ENCODE measurements around the gene PRKCI.

The PRKCI gene

DNA sequence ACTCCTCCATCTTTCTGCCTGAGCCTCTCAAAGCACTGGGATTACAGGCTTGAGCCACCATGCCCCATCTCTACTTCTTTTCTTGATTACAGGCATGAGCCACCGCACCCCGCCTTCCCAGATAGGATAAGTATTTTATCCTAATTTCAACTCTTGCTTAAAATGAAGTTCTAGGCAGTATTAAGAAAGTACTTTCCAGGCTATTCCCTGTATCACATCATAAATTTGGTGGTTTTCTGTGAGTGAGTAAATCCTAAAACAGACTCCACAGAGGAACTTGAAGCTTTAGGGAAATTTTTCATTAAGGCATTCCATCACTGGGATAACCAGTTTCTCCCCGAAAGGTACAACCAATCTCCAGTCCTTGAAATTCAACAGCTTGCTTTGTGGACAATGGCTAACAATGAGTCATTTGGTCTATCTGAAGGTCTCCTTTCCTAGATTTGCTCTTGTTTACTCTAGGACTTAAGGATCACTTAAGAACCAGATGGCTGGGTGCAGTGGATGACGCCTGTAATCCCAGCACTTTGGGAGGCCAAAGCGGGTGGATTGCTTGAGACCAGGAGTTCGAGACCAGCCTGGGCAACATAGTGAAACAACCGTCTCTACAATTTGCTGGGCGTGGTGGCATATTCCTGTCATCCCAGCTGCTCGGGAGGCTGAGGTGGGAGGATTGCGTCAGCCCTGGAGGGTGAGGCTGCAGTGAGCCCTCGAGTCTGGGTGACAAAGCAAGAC is 85.6 kb downstream of the PRKCI start:
- peak; percentile 2 for DNase-seq (ENCODE audit: low read depth)
- no peak overlapping the region for H3K4me3 ChIP-seq (ENCODE audit: low read depth, low read length)
- no peak for TF ChIP-seq CTCF (IDR thresholded peaks at IDR 0.05; ENCODE audit: control insufficient read depth, extremely low read depth, insufficient read depth)

DNA sequence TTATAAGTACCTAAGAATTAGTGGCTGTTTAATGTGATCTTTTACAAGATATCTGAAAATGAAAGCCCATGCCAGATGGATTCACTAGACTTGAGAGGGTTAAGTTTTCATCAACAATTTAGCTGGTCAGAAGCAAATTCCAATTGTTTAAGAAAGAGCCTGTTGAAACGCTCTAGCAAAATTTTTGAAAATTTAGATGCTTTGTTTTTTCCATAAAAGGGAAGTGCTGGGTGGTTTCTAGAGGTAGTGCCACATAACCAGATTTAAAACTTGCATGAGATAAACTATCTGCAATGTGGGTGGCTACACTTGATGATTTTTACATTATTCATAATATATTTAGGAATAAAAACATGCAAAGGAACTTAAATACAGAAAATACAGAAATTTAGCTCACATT is 86.8 kb downstream of the PRKCI start:
- TF ChIP-seq CTCF (IDR thresholded peaks at IDR 0.05; ENCODE audit: control insufficient read depth, extremely low read depth, insufficient read depth), result no peak
- no peak for DNase-seq (ENCODE audit: low read depth)
- no peak overlapping the region for H3K4me3 ChIP-seq (ENCODE audit: low read depth, low read length)

DNA sequence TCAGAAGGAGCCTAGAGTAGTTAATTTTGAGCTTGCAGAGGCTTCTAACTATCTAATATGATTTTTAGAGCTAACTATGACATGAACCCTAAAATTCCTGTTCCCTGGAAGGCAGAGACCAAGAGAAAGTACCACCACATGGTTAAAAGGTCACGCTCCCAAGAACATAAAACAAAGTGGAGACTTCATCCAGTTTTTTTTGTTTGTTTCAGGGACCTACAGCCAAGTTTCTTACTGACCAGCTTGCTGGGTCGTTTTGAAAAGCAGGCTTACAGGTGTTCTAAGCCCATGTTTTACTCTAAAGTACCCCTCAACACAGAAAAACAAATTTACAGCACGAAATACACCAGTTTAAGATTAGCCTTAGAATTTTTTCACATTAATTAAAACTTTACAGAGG is 95.7 kb downstream of the PRKCI start:
- TF ChIP-seq CTCF (IDR thresholded peaks at IDR 0.05; ENCODE audit: control insufficient read depth, extremely low read depth, insufficient read depth), result no peak
- DNase-seq (ENCODE audit: low read depth), result no peak
- no peak overlapping the region for H3K4me3 ChIP-seq (ENCODE audit: low read depth, low read length)

DNA sequence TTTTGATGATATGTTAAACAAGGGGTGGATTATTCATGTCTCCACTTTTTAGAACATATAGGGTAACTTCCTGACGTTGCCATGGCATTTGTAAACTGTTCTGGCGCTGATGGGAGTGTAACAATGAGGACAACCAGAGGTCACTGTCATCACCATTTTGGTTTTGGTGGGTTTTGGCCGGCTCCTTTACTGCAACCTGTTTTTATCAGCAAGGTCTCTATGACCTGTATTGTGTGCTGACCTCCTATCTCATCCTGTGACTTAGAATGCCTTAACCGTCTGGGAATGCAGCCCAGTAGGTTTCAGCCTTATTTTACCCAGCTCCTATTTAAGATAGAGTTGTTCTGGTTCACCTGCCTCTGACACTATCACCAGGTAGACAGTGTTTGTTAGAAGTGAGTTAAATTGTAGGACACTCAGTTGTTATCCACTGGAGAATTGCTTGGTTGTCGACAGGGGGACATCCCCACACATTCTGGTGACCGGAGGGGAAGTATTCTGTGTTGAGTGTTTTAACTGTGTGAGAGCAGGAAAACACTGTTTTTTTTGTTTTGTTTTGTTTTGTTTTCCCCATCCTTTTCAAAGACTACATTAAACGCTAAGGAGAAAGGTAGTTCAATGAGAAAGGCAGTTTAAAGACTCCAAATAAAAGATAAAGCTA is 98.4 kb downstream of the PRKCI start:
- TF ChIP-seq CTCF (IDR thresholded peaks at IDR 0.05; ENCODE audit: control insufficient read depth, extremely low read depth, insufficient read depth), result no peak
- H3K4me3 ChIP-seq (ENCODE audit: low read depth, low read length), result no peak overlapping the region
- DNase-seq (ENCODE audit: low read depth), result no peak

- TF ChIP-seq CTCF (IDR thresholded peaks at IDR 0.05; ENCODE audit: control insufficient read depth, extremely low read depth, insufficient read depth), result no peak
- DNase-seq (ENCODE audit: low read depth), result no peak
- H3K4me3 ChIP-seq (ENCODE audit: low read depth, low read length), result no peak overlapping the region
Observed at GRCh38 chr3:170321321-170322034, 99.3 kb downstream of the PRKCI start.

DNA sequence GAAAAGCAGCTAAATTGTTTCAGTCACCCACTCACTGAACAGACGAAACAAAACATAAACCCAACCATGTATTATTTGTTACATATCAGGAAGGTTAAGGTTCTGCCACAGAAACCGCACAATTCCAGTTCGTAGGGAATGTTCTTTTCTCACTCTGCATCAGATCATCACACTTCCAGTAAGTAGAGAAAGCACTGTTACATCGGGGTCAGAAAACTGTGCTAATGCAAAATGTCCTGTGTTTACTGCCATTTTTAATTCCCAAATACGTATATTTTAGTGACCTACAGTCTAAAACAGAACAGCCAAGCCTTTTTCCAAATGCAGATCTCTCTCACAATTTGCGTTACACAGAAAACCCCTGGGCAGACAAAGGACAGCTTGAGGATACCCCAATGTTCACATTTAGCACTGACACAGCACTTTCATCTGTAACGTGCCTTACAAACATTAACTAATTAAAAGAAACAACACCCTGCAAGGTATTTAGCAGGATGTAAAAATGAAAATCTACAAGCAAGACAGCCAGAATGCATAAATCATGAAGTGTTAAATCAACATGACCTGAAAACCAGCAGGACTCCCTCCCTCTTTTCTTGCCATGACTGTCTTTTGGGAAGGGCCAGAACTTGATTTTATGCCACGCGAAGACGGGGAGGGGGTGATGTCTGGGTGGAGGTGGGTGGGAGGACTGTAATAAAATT is 100.5 kb downstream of the PRKCI start:
- TF ChIP-seq CTCF (IDR thresholded peaks at IDR 0.05; ENCODE audit: control insufficient read depth, extremely low read depth, insufficient read depth), result no peak
- H3K4me3 ChIP-seq (ENCODE audit: low read depth, low read length), result no peak overlapping the region
- DNase-seq (ENCODE audit: low read depth), result no peak

Data from LNCaP clone FGC (cell line).